KMS-11 (cell line): ENCODE measurements around the gene NSUN6.

Source experiments
- H2AFZ ChIP-seq: fragments of 200-600 bp; sonication (generic); 2 replicates; pipeline ENCODE4 v1.6.1; 2016; ENCODE audit warnings: antibody characterized with exemption, mixed run types, low read depth
- H3K27ac ChIP-seq: fragments of 200-600 bp; sonication (generic); 2 replicates; pipeline ENCODE4 v1.6.1; 2016; ENCODE audit warnings: mild to moderate bottlenecking, mixed run types
- H3K27me3 ChIP-seq: fragments of 200-600 bp; sonication (generic); 2 replicates; pipeline ENCODE4 v1.6.1; 2017; ENCODE audit warnings: mild to moderate bottlenecking, low read depth, mixed run types, moderate library complexity; ENCODE audit not compliant: insufficient read depth
- H3K36me3 ChIP-seq: fragments of 200-600 bp; sonication (generic); 2 replicates; pipeline ENCODE4 v1.6.1; 2017; ENCODE audit warnings: mild to moderate bottlenecking, mixed run types; ENCODE audit not compliant: insufficient read depth
- H3K4me1 ChIP-seq: fragments of 200-600 bp; sonication (generic); 2 replicates; pipeline ENCODE4 v1.6.1; 2016; ENCODE audit warnings: mild to moderate bottlenecking, low read depth, mixed run types; ENCODE audit not compliant: poor library complexity, severe bottlenecking
- H3K4me2 ChIP-seq: fragments of 200-600 bp; sonication (generic); 2 replicates; pipeline ENCODE4 v1.7.0; 2016; ENCODE audit warnings: mild to moderate bottlenecking, mixed run types
- H3K4me3 ChIP-seq: fragments of 200-600 bp; sonication (generic); IDR thresholded peaks from 2 replicates; pipeline ENCODE4 v1.6.1; 2017; ENCODE audit warnings: low read depth, low read length, mixed read lengths; ENCODE audit not compliant: insufficient read depth
- H3K79me2 ChIP-seq: fragments of 200-600 bp; sonication (generic); 2 replicates; pipeline ENCODE4 v1.6.1; 2016; ENCODE audit warnings: low read depth, mixed run types; ENCODE audit not compliant: insufficient read depth
- H3K9ac ChIP-seq: fragments of 200-600 bp; sonication (generic); 2 replicates; pipeline ENCODE4 v1.6.1; 2016; ENCODE audit warnings: mild to moderate bottlenecking, mixed run types
- H4K20me1 ChIP-seq: fragments of 200-600 bp; sonication (generic); 2 replicates; pipeline ENCODE4 v1.6.1; 2016; ENCODE audit warnings: mild to moderate bottlenecking, mixed run types; ENCODE audit not compliant: insufficient read depth
- CTCF ChIP-seq: fragments of 200-600 bp; sonication (generic); conservative IDR thresholded peaks from 2 replicates; pipeline ENCODE4 v1.6.1; 2017; ENCODE audit warnings: low read depth, mild to moderate bottlenecking, antibody characterized with exemption, low read length, moderate library complexity, mixed read lengths

The NSUN6 gene

GRCh38 chr10:18514537-18514936, 136.8 kb downstream of the NSUN6 start:
- no peaks in the 10 kb centered on the region for H3K79me2 ChIP-seq
- H3K4me1 ChIP-seq: no peaks in the 10 kb centered on the region
- H4K20me1 ChIP-seq: no peaks in the 10 kb centered on the region
- no peak overlapping the region for H3K9ac ChIP-seq
- H3K4me2 ChIP-seq: no peak overlapping the region
- H3K4me3 ChIP-seq: no peak overlapping the region
- TF ChIP-seq CTCF: no peak
- H3K27ac ChIP-seq: no peak overlapping the region
- H3K27me3 ChIP-seq: no peaks in the 10 kb centered on the region
- H2AFZ ChIP-seq: no peak overlapping the region
- H3K36me3 ChIP-seq: no peaks in the 10 kb centered on the region

GRCh38 chr10:18508587-18508986, 142.8 kb downstream of the NSUN6 start:
- Histone ChIP-seq H3K9ac (no peak overlapping the region), H4K20me1 (no peaks in the 10 kb centered on the region), H3K27ac (no peak overlapping the region), H3K36me3 (no peaks in the 10 kb centered on the region), H3K4me1 (peaks cover 5% of the 10 kb centered on the region), H3K4me2 (no peak overlapping the region), H3K79me2 (no peaks in the 10 kb centered on the region), H3K4me3 (no peak overlapping the region), H2AFZ (no peak overlapping the region), H3K27me3 (no peaks in the 10 kb centered on the region)
- no peak for TF ChIP-seq CTCF

GRCh38 chr10:18505456-18506118, 145.8 kb downstream of the NSUN6 start:
- no peaks in the 10 kb centered on the region for H3K27me3 ChIP-seq
- no peak overlapping the region for H3K4me3 ChIP-seq
- no peak overlapping the region for H2AFZ ChIP-seq
- no peaks in the 10 kb centered on the region for H4K20me1 ChIP-seq
- no peaks in the 10 kb centered on the region for H3K79me2 ChIP-seq
- no peak overlapping the region for H3K27ac ChIP-seq
- no peak for TF ChIP-seq CTCF
- H3K4me2 ChIP-seq: no peak overlapping the region
- H3K4me1 ChIP-seq: peaks cover 35% of the 10 kb centered on the region
- H3K9ac ChIP-seq: no peak overlapping the region
- H3K36me3 ChIP-seq: no peaks in the 10 kb centered on the region

GRCh38 chr10:18504161-18504560, 147.2 kb downstream of the NSUN6 start:
- H2AFZ ChIP-seq: no peak overlapping the region
- no peaks in the 10 kb centered on the region for H4K20me1 ChIP-seq
- peaks cover 47% of the 10 kb centered on the region for H3K4me1 ChIP-seq
- no peaks in the 10 kb centered on the region for H3K36me3 ChIP-seq
- no peaks in the 10 kb centered on the region for H3K79me2 ChIP-seq
- no peak overlapping the region for H3K4me3 ChIP-seq
- TF ChIP-seq CTCF: no peak
- H3K4me2 ChIP-seq: no peak overlapping the region
- H3K27me3 ChIP-seq: no peaks in the 10 kb centered on the region
- H3K9ac ChIP-seq: no peak overlapping the region
- no peak overlapping the region for H3K27ac ChIP-seq
